Activated CD4-positive, alpha-beta memory T cell treated with anti-CD3 and anti-CD28 coated beads, Interleukin-2, amount 10 ng/mL, durations not matched to agents 7 days and 5 days (primary cell): Measurements from ENCODE around the gene GPR176. TPM values are rescaled to one million over a fixed set of nuclear protein-coding genes. Genes with fewer than 3 reads are reported as not detected.

Experiments used
- CTCF ChIA-PET: fragments of 350-600 bp; sonication (Branson Sonifier 250); formaldehyde crosslinking; loops from one replicate; lab custom pipeline; 2021; ENCODE audit warnings: antibody characterized with exemption, inconsistent platforms; lab: Charles Lee
- POLR2A ChIA-PET: fragments of 350-600 bp; sonication (Branson Sonifier 250); formaldehyde crosslinking; loops from one replicate; lab custom pipeline; 2021; ENCODE audit warnings: antibody characterized with exemption; lab: Charles Lee
- DNase-seq: peaks from one replicate; pipeline ENCODE4 v3.0.0-alpha.2; 2020
- H3K27ac Mint-ChIP-seq: one replicate; pipeline ENCODE4 v1.8.0; 2021; ENCODE audit warnings: mild to moderate bottlenecking, mixed read lengths
- H3K27me3 Mint-ChIP-seq: one replicate; pipeline ENCODE4 v1.8.0; 2021; ENCODE audit warnings: mixed read lengths
- H3K36me3 Mint-ChIP-seq: one replicate; pipeline ENCODE4 v1.8.0; 2021; ENCODE audit warnings: low read depth, mixed read lengths
- H3K4me1 Mint-ChIP-seq: one replicate; pipeline ENCODE4 v1.8.0; 2021; ENCODE audit warnings: mixed read lengths
- H3K4me3 Mint-ChIP-seq: one replicate; pipeline ENCODE4 v1.8.0; 2021; ENCODE audit warnings: mild to moderate bottlenecking, mixed read lengths
- H3K9me3 Mint-ChIP-seq: one replicate; pipeline ENCODE4 v1.8.0; 2021; ENCODE audit warnings: mixed read lengths
- total RNA-seq, 2 experiments: library from RNA; stranded (reverse); gene quantifications; one replicate each; pipeline ENCODE4 v1.2.3, GENCODE V29; 2021

The GPR176 gene
- total RNA-seq, 2 experiments from 2014 or later, result 0.08 to 0.13 TPM

GRCh38 chr15:39947401-39948197 is 27.5 kb upstream of the GPR176 start:
- H3K4me3 Mint-ChIP-seq, result no peak overlapping the region
- H3K9me3 Mint-ChIP-seq, result no peaks in the 10 kb centered on the region
- POLR2A ChIA-PET, result interaction anchor here (1.3 to 1.8 kb wide), 2 partner anchors 9 to 14 kb away, joined by 3 to 12 read pairs; partner anchors contain the start of gene EIF2AK4
- CTCF ChIA-PET, result interaction anchor here (1.6 kb wide), 1 partner anchor 14 kb away, joined by 5 read pairs; the partner anchor contains the start of gene EIF2AK4
- peaks cover 41% of the 10 kb centered on the region for H3K36me3 Mint-ChIP-seq
- peaks cover 21% of the 10 kb centered on the region for H3K4me1 Mint-ChIP-seq
- peak overlapping the region; percentile 64 for H3K27ac Mint-ChIP-seq
- no peak for DNase-seq
- no peaks in the 10 kb centered on the region for H3K27me3 Mint-ChIP-seq

- POLR2A ChIA-PET, result interaction anchor here (1.3 to 1.8 kb wide), 2 partner anchors 8 to 13 kb away, joined by 3 to 12 read pairs; partner anchors contain the start of gene EIF2AK4
- Mint-ChIP-seq H3K27ac (no peak overlapping the region), H3K4me3 (no peak overlapping the region), H3K4me1 (peaks cover 26% of the 10 kb centered on the region), H3K36me3 (peaks cover 42% of the 10 kb centered on the region), H3K27me3 (no peaks in the 10 kb centered on the region), H3K9me3 (no peaks in the 10 kb centered on the region)
- no peak for DNase-seq
- CTCF ChIA-PET, result interaction anchor here (1.6 kb wide), 1 partner anchor 13 kb away, joined by 5 read pairs; the partner anchor contains the start of gene EIF2AK4
Observed at GRCh38 chr15:39946862-39947261, 26.8 kb upstream of the GPR176 start.

DNA sequence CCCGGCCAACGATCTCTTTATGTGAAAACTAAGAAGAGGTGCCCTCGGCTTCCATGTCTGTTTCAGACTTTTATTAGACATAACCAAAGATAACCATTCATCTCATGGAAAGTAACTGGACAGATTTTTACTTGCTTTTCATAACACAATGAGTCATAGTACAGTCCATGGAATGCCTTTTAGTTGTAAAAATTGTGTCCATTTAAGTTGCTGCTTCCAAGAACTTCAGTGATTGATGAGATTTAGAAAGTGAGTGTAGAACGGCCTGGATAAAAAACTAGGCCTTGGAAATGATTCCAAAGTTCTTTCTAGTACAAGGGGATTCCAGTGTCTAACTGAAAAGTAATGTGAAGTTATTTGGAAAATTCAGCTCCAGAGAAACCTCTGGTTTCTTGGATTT is 24.7 kb upstream of the GPR176 start:
- Mint-ChIP-seq H3K36me3 (peaks cover 48% of the 10 kb centered on the region), H3K4me1 (peaks cover 26% of the 10 kb centered on the region), H3K9me3 (no peaks in the 10 kb centered on the region), H3K27me3 (no peaks in the 10 kb centered on the region), H3K27ac (no peak overlapping the region), H3K4me3 (no peak overlapping the region)
- no peak for DNase-seq
- ChIA-PET CTCF (no interaction called here), POLR2A (interaction anchor here (0.6 kb wide), 1 partner anchor 27 kb away, joined by 3 read pairs; no protein-coding TSS in a partner anchor)

- Mint-ChIP-seq H3K27me3 (no peaks in the 10 kb centered on the region), H3K36me3 (peaks cover 55% of the 10 kb centered on the region), H3K4me3 (no peak overlapping the region), H3K9me3 (no peaks in the 10 kb centered on the region), H3K4me1 (peaks cover 23% of the 10 kb centered on the region), H3K27ac (no peak overlapping the region)
- no peak for DNase-seq
- ChIA-PET CTCF (interaction anchor here (0.5 to 0.6 kb wide), 2 partner anchors 91 to 95 kb away, joined by 3 read pairs; no protein-coding TSS in a partner anchor), POLR2A (interaction anchor here (1.8 kb wide), 1 partner anchor 9 kb away, joined by 4 read pairs; the partner anchor contains the start of gene EIF2AK4)
Observed at GRCh38 chr15:39942753-39943150, 22.7 kb upstream of the GPR176 start.

DNA sequence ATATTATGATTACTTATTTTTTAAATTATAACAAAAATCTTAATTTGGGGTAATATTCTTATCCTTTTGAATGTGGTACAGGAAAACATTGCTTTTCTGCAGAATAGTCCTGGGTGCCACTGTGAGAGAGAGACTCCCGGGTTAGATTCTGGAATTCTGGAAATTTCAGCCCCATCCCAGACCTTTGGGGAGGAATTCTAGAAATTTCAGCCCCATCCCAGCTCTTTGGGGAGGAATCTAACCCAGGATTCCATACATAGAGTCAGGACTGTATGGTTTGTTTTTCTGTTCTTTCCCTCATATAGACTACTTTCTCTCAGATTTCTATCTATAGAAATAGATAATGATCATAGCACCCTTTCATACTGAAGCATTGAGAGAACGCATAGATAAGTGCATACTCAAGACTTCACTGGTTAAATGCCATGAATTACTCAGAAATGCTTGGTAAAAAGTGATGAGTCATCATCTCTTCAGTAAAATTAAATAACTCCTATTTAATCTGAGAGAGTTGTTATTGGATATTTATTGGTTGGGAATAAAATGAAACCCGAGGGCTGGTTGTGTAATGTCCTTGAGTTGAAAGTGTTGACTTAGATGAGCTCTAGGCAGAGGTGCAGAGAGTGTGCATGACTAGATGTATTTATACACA is 22.2 kb upstream of the GPR176 start:
- Mint-ChIP-seq H3K27ac (no peak overlapping the region), H3K4me3 (no peak overlapping the region), H3K36me3 (peaks cover 55% of the 10 kb centered on the region), H3K27me3 (no peaks in the 10 kb centered on the region), H3K4me1 (peaks cover 20% of the 10 kb centered on the region), H3K9me3 (no peaks in the 10 kb centered on the region)
- no peak for DNase-seq
- CTCF ChIA-PET, result interaction anchor here (0.6 kb wide), 1 partner anchor 91 kb away, joined by 3 read pairs; no protein-coding TSS in a partner anchor
- POLR2A ChIA-PET, result interaction anchor here (1.8 kb wide), 1 partner anchor 8 kb away, joined by 4 read pairs; the partner anchor contains the start of gene EIF2AK4

GRCh38 chr15:39939487-39940452 is 19.7 kb upstream of the GPR176 start:
- no peaks in the 10 kb centered on the region for H3K9me3 Mint-ChIP-seq
- DNase-seq, result no peak
- ChIA-PET CTCF (no interaction called here), POLR2A (no interaction called here)
- H3K36me3 Mint-ChIP-seq, result peaks cover 38% of the 10 kb centered on the region
- no peaks in the 10 kb centered on the region for H3K27me3 Mint-ChIP-seq
- H3K4me3 Mint-ChIP-seq, result no peak overlapping the region
- no peak overlapping the region for H3K27ac Mint-ChIP-seq
- H3K4me1 Mint-ChIP-seq, result peaks cover 30% of the 10 kb centered on the region

DNA sequence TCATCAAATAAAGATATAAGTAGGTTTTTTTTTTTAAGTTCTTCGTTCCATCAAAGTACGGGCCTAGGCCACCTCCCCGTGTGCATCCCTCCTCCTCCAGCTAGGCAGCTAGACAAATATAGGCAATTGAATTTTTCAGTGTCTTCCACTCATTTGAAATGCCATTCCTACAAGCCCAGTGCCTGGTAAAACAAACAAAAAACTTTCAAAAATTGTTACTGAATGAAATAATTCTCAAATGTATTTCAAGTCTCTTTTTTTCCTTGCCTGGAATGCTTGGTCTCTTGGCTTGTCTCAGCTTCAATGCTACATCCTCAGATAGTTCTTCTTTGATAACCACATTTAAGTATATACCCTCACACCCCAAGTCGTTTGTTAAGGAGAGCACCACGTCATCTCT is 17.6 kb upstream of the GPR176 start:
- DNase-seq, result no peak
- Mint-ChIP-seq H3K4me1 (peaks cover 42% of the 10 kb centered on the region), H3K27me3 (peaks cover 4% of the 10 kb centered on the region), H3K27ac (no peak overlapping the region), H3K4me3 (no peak overlapping the region), H3K9me3 (no peaks in the 10 kb centered on the region), H3K36me3 (peaks cover 21% of the 10 kb centered on the region)
- POLR2A ChIA-PET, result no interaction called here
- CTCF ChIA-PET, result no interaction called here

DNA sequence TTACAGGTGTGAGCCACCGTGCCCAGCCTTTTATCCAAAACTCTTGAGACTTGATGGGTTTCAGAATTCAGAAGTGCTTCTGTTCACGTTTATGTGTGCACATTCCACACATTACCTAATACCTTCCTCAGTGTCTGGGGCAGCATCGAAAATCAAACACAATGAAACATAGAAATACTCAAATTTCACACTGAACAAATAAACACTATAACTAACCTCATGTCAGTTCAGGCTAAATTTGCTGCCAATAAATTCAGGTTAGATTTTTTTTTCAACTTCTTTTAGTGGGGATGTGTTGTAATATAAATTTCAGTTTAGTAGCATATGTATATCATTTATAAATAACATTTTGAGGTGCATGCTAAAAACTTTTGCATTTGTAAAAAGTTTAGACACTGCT is 16.6 kb upstream of the GPR176 start:
- Mint-ChIP-seq H3K27ac (no peak overlapping the region), H3K9me3 (no peaks in the 10 kb centered on the region), H3K27me3 (peaks cover 7% of the 10 kb centered on the region), H3K36me3 (peaks cover 18% of the 10 kb centered on the region), H3K4me3 (no peak overlapping the region), H3K4me1 (peaks cover 38% of the 10 kb centered on the region)
- no peak for DNase-seq
- ChIA-PET CTCF (no interaction called here), POLR2A (no interaction called here)

GRCh38 chr15:39936187-39936586 is 16.1 kb upstream of the GPR176 start:
- Mint-ChIP-seq H3K36me3 (peaks cover 15% of the 10 kb centered on the region), H3K27ac (no peak overlapping the region), H3K4me3 (no peak overlapping the region), H3K27me3 (peaks cover 7% of the 10 kb centered on the region), H3K4me1 (peaks cover 38% of the 10 kb centered on the region), H3K9me3 (no peaks in the 10 kb centered on the region)
- ChIA-PET CTCF (interaction anchor here (1.0 kb wide), 1 partner anchor 387 kb away, joined by 3 read pairs; the partner anchor contains the start of gene INAFM2), POLR2A (interaction anchor here (1.1 kb wide), 1 partner anchor 10 kb away, joined by 4 read pairs; no protein-coding TSS in a partner anchor)
- no peak for DNase-seq

DNA sequence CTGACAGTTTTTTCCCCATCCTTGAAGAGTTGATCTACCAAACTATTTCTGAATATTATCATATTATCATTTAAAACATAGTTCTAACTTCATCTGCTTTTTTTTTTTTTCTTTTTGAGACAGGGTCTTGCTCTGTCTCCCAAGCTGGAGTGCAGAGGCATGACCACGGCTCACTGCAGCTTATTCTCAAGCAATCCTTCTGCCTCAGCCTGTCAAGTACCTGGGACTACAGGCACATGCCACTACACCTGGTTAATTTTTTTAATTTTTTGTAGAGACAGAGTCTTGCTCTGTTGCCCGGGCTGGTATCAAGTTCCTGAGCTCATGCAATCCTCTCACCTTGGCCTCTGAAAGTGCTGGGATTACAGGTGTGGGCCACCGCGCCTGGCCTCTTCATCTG is 15.2 kb upstream of the GPR176 start:
- POLR2A ChIA-PET, result interaction anchor here (1.1 to 2.6 kb wide), 6 partner anchors 10 to 152 kb away, joined by 4 to 12 read pairs (median 6); partner anchors contain the start of genes FSIP1 and SRP14

DNA sequence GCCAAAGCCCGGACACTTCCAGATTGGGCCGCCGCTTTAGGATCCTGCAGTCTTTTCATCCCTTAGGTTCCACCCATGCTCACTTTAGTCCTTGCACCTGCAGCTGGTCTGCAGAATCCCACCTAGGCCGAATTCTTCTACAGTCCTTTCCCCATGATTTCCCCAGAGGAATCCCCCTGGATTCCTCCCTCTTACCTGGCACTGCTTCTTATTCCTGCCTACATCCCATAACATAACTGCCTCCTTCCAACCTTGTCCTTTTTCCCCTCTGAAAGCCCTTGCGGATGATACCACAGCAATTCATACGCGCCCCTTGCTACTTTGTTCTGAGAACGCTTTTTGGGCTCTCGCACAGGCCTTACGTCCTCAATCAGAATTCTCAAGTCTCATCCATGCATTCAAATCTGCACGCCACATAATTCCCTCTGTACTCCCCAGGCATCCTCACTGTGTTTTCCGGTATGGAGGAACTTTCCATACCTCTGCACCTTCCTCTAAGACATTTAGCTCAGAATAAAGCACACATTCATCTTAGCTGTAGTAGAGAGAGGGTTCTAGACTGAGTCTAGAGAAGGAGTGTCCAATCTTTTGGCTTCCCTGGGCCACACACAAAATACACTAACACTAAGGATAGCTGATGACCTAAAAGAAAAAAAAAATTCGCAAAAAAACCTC is 14.5 kb upstream of the GPR176 start:
- POLR2A ChIA-PET, result interaction anchor here (1.1 to 2.6 kb wide), 8 partner anchors 8 to 152 kb away, joined by 3 to 12 read pairs (median 5); partner anchors contain the start of genes FSIP1, GPR176 and SRP14
- DNase-seq, result no peak
- Mint-ChIP-seq H3K9me3 (no peaks in the 10 kb centered on the region), H3K4me3 (peak overlapping the region; percentile 80), H3K36me3 (peaks cover 5% of the 10 kb centered on the region), H3K4me1 (peaks cover 37% of the 10 kb centered on the region), H3K27me3 (peaks cover 9% of the 10 kb centered on the region), H3K27ac (peak overlapping the region; percentile 57)
- CTCF ChIA-PET, result interaction anchor here (0.8 to 2.1 kb wide), 4 partner anchors 10 to 170 kb away, joined by 3 to 6 read pairs (median 4); no protein-coding TSS in a partner anchor

More for the DNA sequence above, 15.2 kb upstream of the GPR176 start:
- no peak overlapping the region for H3K4me3 Mint-ChIP-seq
- peaks cover 12% of the 10 kb centered on the region for H3K36me3 Mint-ChIP-seq
- CTCF ChIA-PET, result interaction anchor here (1.0 to 2.1 kb wide), 3 partner anchors 11 to 388 kb away, joined by 3 to 6 read pairs (median 4); partner anchors contain the start of gene INAFM2
- peaks cover 7% of the 10 kb centered on the region for H3K27me3 Mint-ChIP-seq
- no peak for DNase-seq
- H3K4me1 Mint-ChIP-seq, result peaks cover 38% of the 10 kb centered on the region
- no peaks in the 10 kb centered on the region for H3K9me3 Mint-ChIP-seq
- H3K27ac Mint-ChIP-seq, result no peak overlapping the region
